KOPT-K1 (cell line): ENCODE measurements around the gene KPRP.

Source experiments
- H3K27ac ChIP-seq: fragments of 200-600 bp; sonication (generic); 2 replicates; pipeline ENCODE4 v1.5.1; 2016; ENCODE audit warnings: antibody characterized with exemption, mild to moderate bottlenecking, low read depth, low read length; ENCODE audit not compliant: poor library complexity, severe bottlenecking
- H3K36me3 ChIP-seq: fragments of 200-600 bp; sonication (generic); 2 replicates; pipeline ENCODE4 v1.5.1; 2017; ENCODE audit warnings: antibody characterized with exemption, mild to moderate bottlenecking, low read length, moderate library complexity; ENCODE audit not compliant: insufficient read depth
- H3K9me3 ChIP-seq: fragments of 200-600 bp; sonication (generic); 2 replicates; pipeline ENCODE4 v1.5.1; 2017; ENCODE audit warnings: antibody characterized with exemption, low read length, mild to moderate bottlenecking; ENCODE audit not compliant: insufficient read depth, poor library complexity, severe bottlenecking

KPRP gene

GRCh38 chr1:152806576-152806975 lies 48.8 kb downstream of the KPRP start, which contains the start of gene LCE1C:
TSS of gene LCE1C (minus strand) at chr1:152806651. CDS start at chr1:152805478, 1,173 bp downstream.
- H3K27ac ChIP-seq, result no peak within 1 kb of the TSS
- H3K36me3 ChIP-seq, result no peaks in the 10 kb centered on the region
- no peaks in the 10 kb centered on the region for H3K9me3 ChIP-seq

- Histone ChIP-seq H3K9me3 (no peaks in the 10 kb centered on the region), H3K36me3 (no peaks in the 10 kb centered on the region)
These were observed 53.2 kb downstream of the KPRP start for GRCh38 chr1:152811050-152811449.

More at GRCh38 chr1:152811050-152811449, 53.2 kb downstream of the KPRP start:
- H3K27ac ChIP-seq, result no peak overlapping the region
